HuH-7.5 (cell line): Measurements from ENCODE around the gene ACACA.
A peak's percentile ranks its signal among the peaks of the same experiment; 100 is the strongest.
"Not testable (repeated sequence)": the region's sequence is repeated elsewhere in the genome, so short reads cannot be mapped to it uniquely, and the experiment has no call there.

Source experiments
- DNase-seq: peaks from one replicate; pipeline ENCODE4 v3.0.0; 2011; ENCODE audit warnings: low spot score

ACACA gene

DNA sequence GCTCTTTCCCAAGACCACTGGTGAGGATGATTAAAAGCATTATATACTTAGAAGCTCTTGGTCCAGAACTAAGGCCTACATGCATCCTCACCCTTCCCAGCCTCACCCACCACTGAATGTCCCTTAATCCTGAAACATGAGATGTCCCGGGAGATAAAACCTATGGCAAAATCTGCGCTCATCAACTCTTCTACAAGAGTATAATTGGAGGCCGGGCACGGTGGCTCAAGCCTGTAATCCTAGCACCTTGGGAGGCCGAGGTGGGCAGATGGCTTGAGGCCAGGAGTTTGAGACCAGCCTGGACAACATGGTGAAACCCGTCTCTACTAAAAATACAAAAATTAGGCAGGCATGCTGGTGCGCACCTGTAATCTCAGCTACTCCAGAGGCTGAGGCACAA, 13.3 kb downstream of the ACACA start:
- no peak for DNase-seq

DNA sequence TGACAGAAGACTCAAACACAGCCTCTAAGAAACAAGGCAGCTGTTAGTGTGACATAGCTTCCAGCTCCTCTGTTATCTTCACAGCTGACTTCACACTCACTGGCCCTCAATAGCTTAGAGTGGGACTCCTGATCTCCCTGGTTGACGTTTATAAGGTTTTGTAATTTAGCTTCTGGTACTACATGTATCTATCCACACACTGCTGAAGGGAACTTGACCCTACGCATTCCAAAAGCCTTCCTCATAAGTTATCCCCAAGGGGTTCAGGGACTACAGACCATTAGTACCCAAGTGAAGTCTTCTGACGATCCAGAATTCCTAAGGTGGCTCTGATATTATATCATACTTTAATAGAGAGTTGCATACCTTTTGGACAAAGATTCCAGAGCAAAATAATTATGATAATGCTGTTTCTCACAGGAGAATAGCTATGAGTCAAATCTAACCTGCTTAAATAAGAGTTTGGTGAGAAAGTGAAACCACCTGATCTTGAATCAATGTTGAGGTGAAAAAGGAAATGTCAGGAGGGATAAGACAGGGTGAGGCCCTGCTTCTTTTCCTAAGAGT, 14.5 kb downstream of the ACACA start:
- no peak for DNase-seq

GRCh38 chr17:37391146-37391545, 15.5 kb downstream of the ACACA start:
- DNase-seq: no peak

- DNase-seq: no peak
These were observed 17.5 kb downstream of the ACACA start for GRCh38 chr17:37389160-37389559.

DNA sequence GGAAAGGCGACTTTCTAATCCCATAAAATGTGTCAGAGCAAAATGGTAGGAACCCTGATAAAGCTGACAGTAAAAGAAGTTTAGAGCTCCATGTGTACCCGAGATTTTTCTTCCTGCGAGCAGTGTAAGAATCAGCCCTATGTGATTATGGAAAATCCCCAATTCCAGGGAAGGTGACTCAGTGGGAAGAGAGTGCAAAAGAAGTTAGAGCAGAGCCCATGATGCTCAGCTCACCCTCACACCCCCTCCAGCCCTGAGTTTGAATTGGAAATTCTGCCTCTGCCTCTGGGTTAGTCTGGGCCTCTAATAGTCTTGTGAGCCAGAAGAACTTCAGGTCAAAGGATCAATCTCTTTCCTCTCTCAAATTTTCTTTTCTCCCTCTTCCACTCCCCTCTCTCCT, 18.4 kb downstream of the ACACA start:
- DNase-seq: no peak

- DNase-seq: no peak
These were observed 20.2 kb downstream of the ACACA start for GRCh38 chr17:37386462-37386861.

GRCh38 chr17:37385474-37385990, 21.1 kb downstream of the ACACA start:
- no peak for DNase-seq

DNA sequence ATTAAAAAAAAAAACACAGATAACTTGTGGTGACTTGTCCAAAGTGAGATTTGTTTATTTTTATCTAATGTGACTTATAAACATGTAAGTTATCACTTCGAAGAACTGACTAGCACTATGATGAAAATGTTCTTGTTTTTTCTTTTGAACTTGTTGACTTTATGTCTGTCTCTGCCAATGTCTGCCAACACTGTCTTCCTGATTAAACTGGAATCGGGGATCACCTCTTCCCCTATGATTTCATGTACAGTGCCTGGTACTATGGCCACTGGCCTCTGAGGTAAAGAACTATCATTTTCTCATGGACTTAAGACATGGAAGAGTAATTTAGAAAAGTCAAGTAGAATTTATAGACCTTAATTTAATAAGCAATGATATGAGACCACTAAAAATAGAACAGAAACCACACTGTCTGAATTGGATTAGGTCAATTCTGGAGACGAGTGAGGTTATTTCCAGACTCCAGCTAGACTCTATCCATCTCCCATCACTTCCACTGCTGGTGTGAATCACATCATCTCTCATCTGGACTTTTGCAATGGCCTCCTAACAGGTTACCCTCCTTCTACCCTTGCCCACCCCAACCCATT, 22.0 kb downstream of the ACACA start:
- no peak for DNase-seq

DNA sequence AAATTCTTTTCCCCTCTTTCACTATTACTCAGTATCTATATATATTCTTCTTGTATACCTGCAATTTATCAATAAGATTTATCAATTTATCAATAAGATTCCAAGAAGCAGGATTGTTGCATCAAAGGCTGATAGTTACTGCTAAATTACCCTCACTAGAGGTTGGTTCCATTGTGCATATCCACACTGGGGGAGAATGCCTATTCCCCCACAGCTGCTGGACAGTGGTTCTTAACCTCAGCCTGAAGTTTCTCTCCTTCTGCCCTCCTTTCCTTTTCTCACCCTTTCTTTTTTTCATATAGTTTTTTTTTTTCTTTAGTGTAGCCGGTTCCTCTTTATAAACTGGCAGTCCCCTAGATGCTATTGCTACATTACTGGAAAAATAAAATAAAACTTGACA, 24.6 kb downstream of the ACACA start:
- no peak for DNase-seq

- DNase-seq: no peak
These were observed 30.9 kb downstream of the ACACA start, which contains the start of gene C17orf78 for GRCh38 chr17:37375706-37376105. Gene C17orf78 (plus strand): TSS chr17:37375985. CDS start chr17:37376093, 108 bp downstream.

GRCh38 chr17:37373530-37374159, 33.0 kb downstream of the ACACA start:
- DNase-seq: no peak

GRCh38 chr17:37368577-37368976, 38.1 kb downstream of the ACACA start:
- no peak for DNase-seq

GRCh38 chr17:37365589-37365988, 41.0 kb downstream of the ACACA start:
- DNase-seq: no peak

DNA sequence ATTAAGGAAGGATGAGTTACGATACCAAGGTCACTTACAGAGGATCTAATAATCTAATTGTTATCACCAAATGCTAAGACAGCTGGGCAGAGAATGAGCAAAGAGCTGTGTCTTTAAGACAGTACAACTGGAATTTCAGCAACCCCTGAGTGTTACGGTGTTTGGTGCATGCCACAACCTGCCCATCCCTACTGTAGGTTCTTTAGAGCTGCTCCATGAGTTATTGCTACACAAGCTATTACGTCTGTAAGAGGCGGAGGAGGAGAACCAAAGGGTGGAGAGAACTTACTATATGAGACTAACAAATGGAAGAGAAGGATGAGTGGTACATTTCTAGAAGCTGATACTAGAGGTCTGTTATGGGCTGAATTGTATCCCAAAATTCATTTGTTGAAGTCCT, 45.1 kb downstream of the ACACA start:
- no peak for DNase-seq

DNA sequence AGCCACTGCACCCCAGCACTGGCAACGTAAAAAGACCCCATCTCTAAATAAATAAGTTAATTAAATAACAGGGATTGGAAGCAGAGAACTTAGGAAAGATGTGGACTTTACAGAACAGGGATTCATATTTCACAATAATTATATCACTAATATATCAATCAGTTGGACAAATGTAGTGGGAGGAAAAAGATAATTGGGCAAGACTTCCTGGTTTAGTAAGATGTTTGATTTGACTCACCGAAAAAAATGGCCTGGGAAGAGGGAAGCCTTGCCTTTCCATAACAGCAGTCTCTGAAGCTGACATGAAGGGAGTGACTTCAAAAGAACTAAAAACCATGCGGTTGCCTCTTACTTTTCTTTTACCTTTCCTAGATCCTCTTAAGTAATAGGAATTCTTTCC, 46.0 kb downstream of the ACACA start:
- no peak for DNase-seq

DNA sequence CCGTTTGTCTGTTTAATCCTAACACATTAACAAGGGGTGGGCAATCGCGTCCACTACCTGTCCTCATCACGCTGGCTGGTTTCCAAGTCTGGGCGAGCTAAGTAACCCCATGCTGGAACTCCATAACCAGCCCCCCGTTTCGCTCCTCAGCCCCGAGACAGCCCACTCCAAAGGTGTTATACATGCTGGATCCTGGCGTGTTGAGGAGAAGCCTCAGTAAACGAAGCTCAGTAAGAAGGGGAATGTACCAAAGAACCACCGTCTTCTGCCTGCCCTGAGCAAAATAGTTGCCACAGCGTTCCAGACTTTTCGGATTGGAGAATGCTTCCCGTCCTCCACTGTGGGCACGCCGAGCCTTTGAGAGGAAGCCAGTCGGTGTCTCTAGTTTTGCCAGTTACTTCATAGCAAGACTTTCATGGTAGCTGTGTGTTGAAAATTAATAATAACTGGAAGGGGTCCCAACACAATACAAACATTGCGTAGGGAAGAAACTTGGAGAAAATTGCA, 46.9 kb downstream of the ACACA start:
- no peak for DNase-seq

DNA sequence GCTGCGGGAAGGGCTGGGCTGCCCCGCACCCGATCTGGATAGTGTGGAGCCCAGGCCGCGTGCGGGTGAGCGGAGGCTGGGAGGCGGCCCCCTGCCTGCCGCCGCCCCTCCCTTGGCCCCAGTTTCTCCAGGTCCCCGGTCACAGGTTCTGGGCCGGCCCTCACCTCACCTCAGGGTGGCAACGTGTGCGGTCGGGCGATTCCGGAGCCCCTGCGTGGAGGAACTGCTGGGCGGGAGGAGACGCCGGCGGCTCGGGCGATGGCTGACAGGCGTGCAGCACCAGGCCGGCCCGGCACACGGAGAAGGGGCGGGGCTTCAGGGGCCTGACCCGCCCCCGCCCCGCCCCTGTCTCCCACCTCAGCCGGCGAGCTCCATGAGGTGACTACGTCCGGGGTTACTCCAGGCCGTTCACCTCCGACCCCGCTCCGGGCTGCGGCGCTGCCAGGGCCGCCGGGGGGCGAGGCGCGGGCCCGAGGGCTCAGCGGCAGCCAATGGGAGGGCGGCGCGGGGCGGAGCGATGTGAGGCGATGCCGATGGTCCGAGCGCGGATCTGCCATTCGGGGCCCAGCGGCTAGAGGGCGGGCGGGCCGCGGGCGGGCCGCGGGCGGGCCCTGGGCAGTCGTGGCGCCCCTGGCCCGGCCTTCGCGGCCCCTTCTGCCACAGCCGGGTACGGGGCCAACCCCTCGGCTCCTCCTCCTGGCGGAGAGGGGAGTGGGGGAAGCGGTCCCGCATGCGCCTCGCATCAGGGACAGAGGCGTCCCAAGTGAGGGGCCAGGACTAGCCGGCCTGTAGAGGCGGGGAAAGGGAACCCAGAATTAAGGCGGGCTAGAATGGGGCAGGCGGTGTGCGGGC, 47.6 kb downstream of the ACACA start:
- peak; percentile 85 for DNase-seq

DNA sequence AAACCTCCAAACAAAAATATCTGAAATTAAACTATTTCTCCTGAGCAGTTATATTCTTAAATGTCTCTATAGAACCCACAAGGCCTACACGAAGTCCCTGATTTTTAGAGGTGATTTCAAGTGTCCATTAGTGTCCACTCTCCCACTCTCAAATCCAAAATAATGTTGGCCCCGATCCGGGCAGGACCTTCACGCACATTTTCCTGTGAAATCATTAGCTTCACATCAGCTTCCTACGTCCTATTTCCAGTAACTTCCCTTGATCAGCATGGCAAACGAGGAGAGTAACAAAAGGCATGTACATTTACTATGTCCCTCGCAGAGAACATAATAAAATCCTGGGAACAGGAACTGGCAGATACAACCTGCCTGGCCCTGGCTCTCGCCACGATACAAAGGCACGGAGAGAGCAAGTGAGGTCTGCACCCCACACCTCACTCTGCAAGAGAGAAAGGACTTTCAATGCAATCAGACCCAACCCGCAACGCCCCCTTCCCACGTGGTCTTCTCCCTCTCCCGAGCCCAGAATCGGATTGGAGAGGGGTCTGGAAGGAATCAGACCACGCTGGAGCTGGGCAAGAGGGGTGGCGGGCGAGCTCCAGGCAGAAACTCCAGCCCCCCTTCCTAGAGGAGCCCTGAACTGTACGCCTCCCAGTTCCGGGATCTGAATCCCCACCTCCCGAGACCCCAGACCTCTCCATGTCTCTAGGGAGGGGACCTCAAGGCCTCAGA, 48.4 kb downstream of the ACACA start:
- peak; percentile 69 for DNase-seq

DNA sequence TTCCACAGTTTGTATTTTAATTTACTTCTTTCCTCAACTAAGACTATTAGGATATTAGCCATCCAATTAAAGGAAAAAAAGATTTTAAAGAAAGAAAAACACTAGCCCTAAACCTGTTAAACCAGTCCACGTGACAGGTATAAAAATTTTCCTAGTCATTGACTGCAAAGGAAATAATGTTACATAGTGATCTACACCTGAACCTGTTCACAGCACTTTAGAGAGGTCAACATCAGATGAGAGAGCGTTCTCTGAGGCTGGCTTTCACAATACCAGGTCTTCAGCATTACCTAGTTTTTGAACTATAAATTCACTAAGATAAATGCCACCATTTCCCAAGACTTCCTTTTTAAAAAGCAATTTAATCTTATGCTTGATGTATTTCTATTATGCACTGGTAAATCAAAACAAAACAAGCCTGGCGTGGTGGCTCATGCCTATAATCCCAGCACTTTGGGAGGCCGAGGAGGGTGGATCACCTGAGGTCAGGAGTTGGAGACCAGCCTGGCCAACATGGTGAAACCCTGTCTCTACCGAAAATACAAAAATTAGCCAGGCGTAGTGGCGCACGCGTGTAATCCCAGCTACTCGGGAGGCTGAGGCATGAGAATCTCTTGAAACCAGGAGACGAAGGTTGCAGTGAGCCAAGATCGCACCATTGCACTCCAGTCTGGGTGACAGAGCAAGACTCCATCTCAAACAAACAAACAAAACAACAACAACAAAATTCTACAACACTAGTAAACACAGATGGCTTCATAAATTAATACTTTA, 49.7 kb downstream of the ACACA start:
- not testable (repeated sequence) for DNase-seq

GRCh38 chr17:37346863-37347402, 59.7 kb downstream of the ACACA start:
- DNase-seq: not testable (repeated sequence)

DNA sequence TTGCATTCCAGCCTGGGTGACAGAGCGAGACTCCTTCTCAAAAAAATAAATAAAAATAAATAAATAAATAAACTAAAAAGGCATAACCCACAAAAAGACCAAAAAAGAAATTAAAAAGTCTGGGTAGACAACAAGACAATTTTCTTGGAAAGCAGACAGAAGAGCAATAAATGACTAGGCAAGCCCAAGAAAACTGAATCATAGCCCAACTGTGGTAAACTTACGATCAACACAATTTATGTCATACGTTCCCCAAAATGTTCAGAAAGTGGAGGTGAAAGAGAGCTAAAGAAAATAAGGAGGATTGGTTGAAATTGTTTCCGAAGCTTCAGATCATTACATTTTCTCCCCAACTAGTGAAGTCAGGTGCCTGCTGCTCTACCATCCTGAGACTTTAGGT, 62.1 kb downstream of the ACACA start:
- no peak for DNase-seq
